ENCODE measurements around the gene EVA1A. TPM values are rescaled to one million over a fixed set of nuclear protein-coding genes. Genes with fewer than 3 reads are reported as not detected.

EVA1A gene
- total RNA-seq, 1 experiment from 2014 or later: 0.68 TPM

GRCh38 chr2:75453384-75454240, 107.1 kb downstream of the EVA1A start:
- Histone ChIP-seq H2AFZ (ENCODE audit: low read length) (no peak overlapping the region), H4K91ac (ENCODE audit: insufficient read length, low read depth, low read length) (no peak overlapping the region)

More at GRCh38 chr2:75453384-75454240, 107.1 kb downstream of the EVA1A start:
- Histone ChIP-seq H3T11ph (ENCODE audit: low read length) (no peak overlapping the region), H3K14ac (ENCODE audit: insufficient read depth, low read length) (no peak overlapping the region), H4K8ac (replicated peaks; ENCODE audit: insufficient read length, low read depth, low read length) (no peak overlapping the region), H3K23me2 (ENCODE audit: insufficient read length, low read depth, low read length, poor library complexity, severe bottlenecking) (no peaks in the 10 kb centered on the region), H3K18ac (ENCODE audit: insufficient read length, low read depth, low read length) (no peak overlapping the region), H3K79me2 (ENCODE audit: insufficient read depth, low read length) (no peaks in the 10 kb centered on the region), H2BK12ac (ENCODE audit: insufficient read length, low read depth, low read length) (no peak overlapping the region), H2BK120ac (ENCODE audit: low read depth, low read length, poor library complexity, severe bottlenecking) (no peak overlapping the region), H3K56ac (ENCODE audit: insufficient read length, low read depth, low read length) (no peak overlapping the region), H3K9ac (ENCODE audit: extremely low read depth, insufficient read length, low read length) (no peak overlapping the region), H3K27ac (ENCODE audit: insufficient read length, low read depth, low read length) (no peak overlapping the region), H3K9me3 (ENCODE audit: control insufficient read depth, low read depth, low read length) (no peaks in the 10 kb centered on the region), H3K4me1 (ENCODE audit: insufficient read depth, low read length) (0 out of 2 replicates have a peak, but pooled peaks cover 8% of the 10 kb centered on the region), H4K5ac (ENCODE audit: insufficient read length, low read depth, low read length) (no peak overlapping the region), H2BK5ac (ENCODE audit: insufficient read length, low read length) (no peak overlapping the region), H3K4ac (ENCODE audit: low read depth, low read length) (no peak overlapping the region), H4K20me1 (ENCODE audit: control insufficient read depth, insufficient read depth, insufficient read length) (no peaks in the 10 kb centered on the region), H3K4me2 (ENCODE audit: insufficient read depth, insufficient read length, low read length) (no peak overlapping the region), H2AK5ac (ENCODE audit: insufficient read length, low read length) (no peak overlapping the region), H3K27me3 (ENCODE audit: insufficient read depth, low read length) (no peaks in the 10 kb centered on the region), H3K79me1 (ENCODE audit: insufficient read depth, low read depth, low read length, poor library complexity, severe bottlenecking) (no peaks in the 10 kb centered on the region), H2BK20ac (ENCODE audit: low read depth, low read length, poor library complexity, severe bottlenecking) (no peak overlapping the region), H3K23ac (ENCODE audit: insufficient read length, low read depth, low read length) (no peak overlapping the region), H2BK15ac (ENCODE audit: low read depth, low read length) (no peak overlapping the region)
- no peak overlapping the region for H3K4me3 Mint-ChIP-seq
- H3K27ac Mint-ChIP-seq: peak overlapping the region in 1 of 3 experiments; percentile 16; a peak in 1 of 7 replicates
- no peak for DNase-seq
- H3K9me3 Mint-ChIP-seq: peaks cover 13 to 15% of the 10 kb centered on the region in 2 experiments
- H3K27me3 Mint-ChIP-seq (ENCODE audit: low read depth): peaks cover 2% of the 10 kb centered on the region; the same call in 1 of the 2 replicates
- peaks cover 20 to 23% of the 10 kb centered on the region in 2 experiments for H3K4me1 Mint-ChIP-seq
- TF ChIP-seq, protein P1, sequence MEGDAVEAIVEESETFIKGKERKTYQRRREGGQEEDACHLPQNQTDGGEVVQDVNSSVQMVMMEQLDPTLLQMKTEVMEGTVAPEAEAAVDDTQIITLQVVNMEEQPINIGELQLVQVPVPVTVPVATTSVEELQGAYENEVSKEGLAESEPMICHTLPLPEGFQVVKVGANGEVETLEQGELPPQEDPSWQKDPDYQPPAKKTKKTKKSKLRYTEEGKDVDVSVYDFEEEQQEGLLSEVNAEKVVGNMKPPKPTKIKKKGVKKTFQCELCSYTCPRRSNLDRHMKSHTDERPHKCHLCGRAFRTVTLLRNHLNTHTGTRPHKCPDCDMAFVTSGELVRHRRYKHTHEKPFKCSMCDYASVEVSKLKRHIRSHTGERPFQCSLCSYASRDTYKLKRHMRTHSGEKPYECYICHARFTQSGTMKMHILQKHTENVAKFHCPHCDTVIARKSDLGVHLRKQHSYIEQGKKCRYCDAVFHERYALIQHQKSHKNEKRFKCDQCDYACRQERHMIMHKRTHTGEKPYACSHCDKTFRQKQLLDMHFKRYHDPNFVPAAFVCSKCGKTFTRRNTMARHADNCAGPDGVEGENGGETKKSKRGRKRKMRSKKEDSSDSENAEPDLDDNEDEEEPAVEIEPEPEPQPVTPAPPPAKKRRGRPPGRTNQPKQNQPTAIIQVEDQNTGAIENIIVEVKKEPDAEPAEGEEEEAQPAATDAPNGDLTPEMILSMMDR (conservative IDR thresholded peaks at IDR 0.05): no peak
- peaks cover 4 to 16% (median 6%) of the 10 kb centered on the region in 3 experiments; a peak in 6 of 7 replicates for H3K36me3 Mint-ChIP-seq (ENCODE audit: insufficient read depth in 1 of 3, low read depth in 3 of 3)
- WGBS (ENCODE audit: extremely low coverage, insufficient read length, low lambda C conversion rate): no CpG with 5 or more reads among the region's 5 CpGs

Data from H9 (cell line).